Astrocyte of the spinal cord (primary cell): ENCODE results near the gene EML5.

Experiments used
- DNase-seq: peaks from one replicate; pipeline ENCODE4 v3.0.0; 2011; ENCODE audit warnings: low read depth, low spot score
- H3K4me3 ChIP-seq: 2 replicates; pipeline ENCODE4 v1.5.1; 2011; ENCODE audit warnings: low read depth, mild to moderate bottlenecking, low read length, moderate library complexity
- CTCF ChIP-seq: IDR thresholded peaks from 2 replicates; pipeline ENCODE4 v1.5.1; 2012; ENCODE audit warnings: low read depth, mild to moderate bottlenecking, low read length, inconsistent platforms
- in situ Hi-C: cut with HindIII; loops from 2 replicates; pipeline ENCODE4 v1.10.0; 2017; ENCODE audit warnings: low sequenced_read_pairs

Gene EML5

DNA sequence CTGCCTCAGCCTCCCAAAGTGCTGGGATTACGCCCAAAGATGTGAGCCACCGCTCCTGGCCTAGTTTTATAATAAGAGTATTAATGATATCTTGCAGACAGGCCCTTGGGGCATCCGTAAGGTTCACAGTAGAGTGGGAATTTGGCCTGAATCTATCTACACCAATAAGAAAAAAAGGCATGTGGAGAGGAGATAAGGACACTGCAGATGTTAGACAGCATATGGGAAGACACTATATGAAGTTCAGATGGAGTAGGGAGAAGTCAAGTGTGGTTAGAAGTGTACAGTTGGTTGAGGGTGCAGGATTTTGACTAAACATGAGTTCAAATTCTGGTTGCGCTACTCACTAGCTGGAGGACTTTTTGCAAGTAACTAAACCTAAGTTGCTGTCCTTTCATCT, 23.2 kb upstream of the EML5 start:
- TF ChIP-seq CTCF: no peak
- in situ Hi-C loops: no loop called here
- H3K4me3 ChIP-seq: no peak overlapping the region
- DNase-seq: no peak

DNA sequence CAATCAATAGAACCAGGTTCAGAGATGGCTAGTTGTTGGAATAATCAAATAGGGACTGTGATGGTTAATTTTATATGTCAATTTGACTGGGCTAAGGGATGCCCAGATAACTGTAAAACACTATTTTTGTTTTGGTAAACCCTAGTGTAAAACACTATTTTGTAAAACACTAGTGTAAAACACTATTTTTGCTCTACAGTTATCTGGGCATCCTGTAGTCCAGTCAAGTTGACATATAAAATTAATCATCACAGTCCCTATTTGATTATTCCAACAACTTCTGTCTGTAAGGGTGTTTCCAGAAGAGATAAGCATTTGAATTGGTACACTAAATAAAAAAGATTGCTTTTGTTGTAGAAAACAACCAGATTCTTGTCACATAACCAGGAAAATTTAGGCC, 15.6 kb upstream of the EML5 start:
- no peak for TF ChIP-seq CTCF
- in situ Hi-C loops: no loop called here
- no peak overlapping the region for H3K4me3 ChIP-seq
- DNase-seq: no peak

DNA sequence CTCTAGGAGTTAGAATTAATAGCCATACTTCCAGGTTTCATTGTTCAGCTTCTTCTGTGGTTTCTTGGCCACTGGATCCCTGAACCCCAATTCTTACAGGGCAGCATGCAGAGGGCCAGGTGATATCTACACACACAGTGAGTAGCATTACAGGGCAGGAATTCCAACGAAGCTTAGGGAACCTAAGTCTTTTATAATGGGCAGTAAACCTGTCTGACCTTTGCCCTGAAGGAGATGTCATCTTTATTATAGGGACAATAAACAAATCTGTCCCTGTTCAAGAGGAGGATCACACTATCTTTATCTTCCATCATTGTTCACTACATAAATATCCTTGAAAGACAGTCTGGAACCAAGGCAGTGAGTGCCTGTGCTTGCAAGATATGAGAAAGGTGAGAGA, 11.7 kb upstream of the EML5 start:
- in situ Hi-C loops: no loop called here
- TF ChIP-seq CTCF: no peak
- H3K4me3 ChIP-seq: no peak overlapping the region

DNA sequence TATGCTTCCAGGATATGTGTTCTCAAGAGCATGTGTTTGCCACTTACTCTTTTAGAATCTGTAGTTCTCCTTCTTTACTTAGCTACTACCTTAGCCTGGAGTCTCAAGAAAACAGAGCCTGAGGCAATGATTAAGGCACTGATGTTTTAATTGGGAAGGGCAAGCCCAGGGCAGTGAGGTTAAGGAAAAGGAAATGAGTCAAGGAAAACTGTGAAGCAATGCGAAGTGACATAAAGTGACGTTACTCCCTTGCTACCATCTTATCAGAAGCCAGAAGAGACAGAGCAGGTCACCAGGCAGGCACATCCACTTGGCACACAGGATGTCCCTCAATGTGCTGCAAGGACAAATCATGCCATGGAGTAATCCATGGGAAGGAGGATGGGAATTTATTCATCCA, 11.3 kb upstream of the EML5 start:
- in situ Hi-C loops: no loop called here
- DNase-seq: no peak
- TF ChIP-seq CTCF: no peak
- no peak overlapping the region for H3K4me3 ChIP-seq

More for the DNA sequence above, 11.7 kb upstream of the EML5 start:
- DNase-seq: no peak

DNA sequence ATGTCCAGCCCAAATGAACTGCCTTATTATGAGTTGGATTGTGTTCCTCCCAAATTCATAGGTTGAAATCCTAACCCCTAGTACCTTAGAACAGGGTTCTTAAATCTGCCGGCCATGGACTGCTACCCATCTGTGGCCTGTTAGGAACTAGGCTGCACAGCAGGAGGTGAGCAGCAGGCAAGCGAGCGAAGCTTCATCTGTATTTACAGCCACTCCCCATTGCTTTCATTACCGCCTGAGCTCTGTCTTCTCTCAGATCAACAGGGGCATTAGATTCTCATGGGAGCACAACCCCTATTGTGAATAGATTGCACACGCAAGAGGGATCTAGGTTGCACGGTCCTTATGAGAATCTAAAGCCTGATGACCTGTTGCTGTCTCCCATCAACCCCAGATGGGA, 9.8 kb upstream of the EML5 start:
- in situ Hi-C loops: no loop called here
- no peak for TF ChIP-seq CTCF
- H3K4me3 ChIP-seq: no peak overlapping the region
- no peak for DNase-seq

DNA sequence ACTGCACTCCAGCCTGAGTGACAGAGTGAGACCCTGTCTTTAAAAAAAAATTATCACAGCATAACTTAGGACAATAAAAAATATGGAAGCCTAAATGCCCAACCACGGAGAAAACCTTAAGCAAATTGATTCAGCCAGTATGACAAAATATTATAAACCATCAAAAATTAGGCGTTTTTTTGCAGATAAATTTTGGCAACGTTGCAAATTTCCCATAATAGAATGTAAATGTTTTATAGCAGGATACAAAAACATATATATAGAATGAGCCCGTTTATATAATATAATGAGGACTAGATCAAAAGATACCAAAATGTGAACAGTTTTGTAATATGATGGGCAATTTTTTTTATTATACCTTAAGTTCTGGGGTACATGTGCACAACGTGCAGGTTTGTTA, 6.8 kb upstream of the EML5 start:
- TF ChIP-seq CTCF: no peak
- in situ Hi-C loops: no loop called here
- DNase-seq: no peak
- H3K4me3 ChIP-seq: no peak overlapping the region

- in situ Hi-C loops: no loop called here
- no peak for DNase-seq
- H3K4me3 ChIP-seq: no peak overlapping the region
- TF ChIP-seq CTCF: no peak
Measured at GRCh38 chr14:88798156-88798555, 5.4 kb upstream of the EML5 start.
